ENCODE measurements around the gene LDLR.
"Not testable (repeated sequence)": the region's sequence is repeated elsewhere in the genome, so short reads cannot be mapped to it uniquely, and the experiment has no call there.

DNA sequence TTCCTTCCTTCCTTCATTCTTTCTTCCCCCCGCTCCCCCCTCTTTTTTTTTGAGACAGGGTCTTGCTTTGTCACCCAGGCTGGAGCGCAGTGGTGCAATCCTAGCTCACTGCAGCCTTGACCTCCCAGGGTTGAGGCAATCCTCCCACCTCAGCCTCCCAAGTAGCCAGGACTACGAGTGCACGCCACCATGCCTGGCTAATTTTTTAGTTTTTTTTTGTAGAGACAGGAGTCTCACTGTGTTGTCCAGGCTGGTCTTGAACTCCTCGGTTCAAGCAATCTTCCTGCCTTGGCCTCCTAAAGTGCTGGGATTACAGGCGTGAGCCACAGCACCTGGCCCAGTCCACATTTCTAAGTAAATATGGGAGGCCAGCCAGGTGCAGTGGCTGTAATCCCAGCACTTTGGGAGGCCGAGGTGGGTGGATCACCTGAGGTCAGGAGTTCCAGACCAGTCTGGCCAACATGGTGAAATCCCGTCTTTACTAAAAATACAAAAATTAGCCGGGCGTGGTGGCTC, 50.8 kb downstream of the LDLR start:
- TF ChIP-seq EZH2 (IDR thresholded peaks at IDR 0.05; ENCODE audit: insufficient read depth, poor library complexity, severe bottlenecking); EZH2phosphoT487 (IDR thresholded peaks at IDR 0.05; ENCODE audit: insufficient read depth, low read depth): not testable (repeated sequence)

Measured in GM23248 (cell line).